NCI-H345 (cell line): Measurements from ENCODE around the gene ITPA.

ENCODE experiments used
- DNase-seq: peaks from one replicate; lab custom pipeline; 2025; lab: John Stamatoyannopoulos, UW

The ITPA gene

DNA sequence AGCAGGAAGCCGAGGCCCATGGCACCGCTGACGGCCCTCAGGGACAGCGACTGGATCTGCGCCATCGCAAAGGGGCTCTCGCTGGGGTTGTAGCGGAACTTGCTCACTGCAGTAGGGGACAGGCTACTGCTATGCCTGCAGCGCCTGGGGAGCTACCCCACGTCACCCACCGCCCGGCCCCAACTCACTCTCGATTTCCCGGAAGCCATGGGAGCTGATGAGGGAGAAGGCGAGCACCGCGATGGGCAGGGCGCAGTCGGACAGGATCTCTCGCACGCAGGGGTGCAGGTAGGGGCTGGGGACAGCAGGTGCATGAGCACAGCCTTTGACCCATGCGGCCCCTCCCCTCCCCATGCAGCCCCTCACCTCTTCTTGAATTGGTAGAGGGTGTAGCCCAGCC lies 19.9 kb downstream of the ITPA start:
- DNase-seq, result no peak

DNA sequence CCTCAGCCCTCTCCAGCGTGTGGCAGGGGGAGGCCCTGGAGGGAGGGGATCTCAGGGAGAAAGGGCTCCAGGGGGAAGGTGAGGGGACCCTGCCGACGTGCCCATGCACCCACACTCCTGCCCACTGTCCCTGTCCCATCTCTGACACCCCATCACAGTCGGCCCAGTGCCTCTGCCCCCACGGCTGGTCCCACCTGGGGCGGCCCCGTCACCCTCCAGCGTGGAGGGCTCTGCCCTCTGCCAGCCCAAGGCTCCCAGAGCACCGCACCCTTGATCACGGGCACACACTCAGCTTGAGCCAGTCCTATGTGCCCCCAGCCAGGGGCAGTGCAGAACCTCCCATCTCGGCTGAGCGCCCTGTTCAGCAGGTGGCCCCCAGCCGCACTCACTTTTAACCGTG lies 20.5 kb downstream of the ITPA start:
- DNase-seq, result no peak

DNA sequence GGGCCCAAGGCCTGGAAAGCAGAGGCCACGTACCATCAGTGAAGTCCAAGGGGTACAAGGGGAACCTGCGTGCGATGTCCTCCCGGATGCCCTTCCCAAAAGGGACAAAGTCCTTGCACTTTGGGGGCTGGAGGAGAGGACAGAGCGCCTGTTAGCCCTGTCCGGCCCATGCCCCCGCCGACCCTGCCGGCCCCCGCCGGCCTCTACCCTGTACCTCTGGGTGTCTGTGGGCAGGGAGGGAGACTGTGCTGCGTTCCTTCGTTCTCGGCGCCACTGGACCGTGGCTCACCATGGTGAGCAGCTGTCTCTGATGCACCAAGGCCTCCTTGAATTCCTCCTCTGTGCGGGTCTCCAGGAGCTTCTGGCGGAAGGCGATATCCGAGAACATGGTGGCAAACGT lies 21.8 kb downstream of the ITPA start:
- no peak for DNase-seq

DNA sequence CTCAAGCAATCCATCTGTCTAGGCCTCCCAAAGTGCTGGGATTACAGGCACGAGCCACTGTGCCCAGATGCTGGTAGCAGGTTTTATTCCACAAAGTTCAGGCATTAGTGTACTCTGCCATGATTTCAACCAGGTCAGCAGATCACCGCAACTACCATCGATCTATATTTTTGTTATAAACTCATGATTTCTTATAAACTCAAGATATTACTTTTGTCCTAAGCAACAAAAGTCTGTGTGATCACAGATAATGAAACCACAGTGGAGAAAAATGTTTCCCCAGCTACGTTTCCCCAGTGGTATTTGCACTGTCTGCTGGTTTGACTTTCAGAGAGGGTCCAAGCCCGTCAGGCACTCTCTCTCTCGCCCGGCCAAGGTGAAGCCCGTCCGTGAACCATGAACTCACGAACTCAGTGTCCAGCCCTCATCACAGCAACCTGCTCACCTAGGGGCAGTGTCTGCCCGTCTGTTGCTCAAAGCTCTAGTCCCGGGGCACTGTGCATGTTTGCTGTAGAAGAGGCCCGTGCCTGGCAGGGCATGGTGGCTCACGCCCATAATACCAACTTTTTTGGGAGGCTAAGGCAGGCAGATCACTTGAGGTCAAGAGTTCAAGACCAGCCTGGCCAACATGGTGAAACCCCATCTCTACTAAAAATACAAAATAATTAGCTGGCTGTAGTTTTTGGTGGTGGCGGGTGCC lies 22.7 kb downstream of the ITPA start:
- no peak for DNase-seq

GRCh38 chr20:3233131-3233990 lies 24.1 kb downstream of the ITPA start:
- DNase-seq, result no peak

DNA sequence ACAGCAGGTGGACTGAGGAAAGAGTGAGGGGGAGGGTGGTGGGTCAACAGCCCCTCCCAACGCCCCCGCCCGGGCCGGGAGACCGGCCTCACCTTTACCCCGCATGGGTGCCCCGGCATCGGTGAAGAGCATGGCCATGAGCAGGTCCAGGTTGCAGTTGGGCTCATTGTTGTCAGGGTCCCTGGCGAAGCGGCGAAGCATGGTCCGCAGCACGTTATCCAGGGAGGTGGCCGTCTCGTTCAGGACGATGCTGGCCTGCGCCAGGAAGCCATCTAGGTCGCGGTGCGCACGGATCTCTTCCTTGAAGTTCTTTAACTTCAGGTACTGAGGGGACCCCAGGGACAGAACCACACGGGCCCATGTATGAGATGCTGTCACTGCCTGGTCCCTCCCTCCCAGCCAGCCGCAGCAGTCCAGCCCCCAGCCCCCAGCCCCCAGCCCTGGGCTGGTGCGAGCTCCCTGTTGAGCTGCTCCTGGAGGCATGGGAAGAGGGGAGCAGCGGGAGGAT lies 24.7 kb downstream of the ITPA start:
- DNase-seq, result no peak

DNA sequence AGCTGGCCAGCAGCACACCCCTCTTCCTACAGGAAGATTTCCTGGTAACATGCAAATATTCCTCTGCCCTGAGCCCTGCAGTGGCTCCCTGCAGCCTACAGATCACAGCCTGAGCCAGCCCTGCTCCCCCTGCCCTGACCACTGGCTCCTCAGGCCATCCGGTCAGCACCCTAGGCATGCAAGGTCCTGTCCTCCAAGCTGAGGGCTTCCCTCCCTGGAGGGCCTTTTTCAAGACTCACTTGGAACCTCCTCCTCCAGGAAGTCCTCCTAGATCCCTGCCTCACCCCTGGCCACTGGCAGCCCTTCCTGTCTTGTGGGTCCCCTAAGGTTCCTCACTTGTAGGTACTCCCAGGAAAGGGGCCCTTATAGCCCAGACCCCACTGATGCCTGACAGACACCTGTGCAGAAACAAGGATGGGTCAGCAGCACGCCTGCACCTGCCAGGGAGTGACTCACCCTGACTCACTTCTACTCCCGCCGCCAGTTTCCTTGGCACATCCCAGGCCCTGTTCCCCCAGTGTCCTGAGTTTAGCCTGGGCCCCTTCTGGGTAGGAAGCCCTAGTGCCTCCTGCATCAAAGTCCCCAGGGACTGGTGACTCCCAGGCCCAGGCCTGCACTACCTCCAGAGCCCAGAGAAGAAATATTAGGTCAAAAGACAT lies 26.5 kb downstream of the ITPA start:
- DNase-seq, result no peak

DNA sequence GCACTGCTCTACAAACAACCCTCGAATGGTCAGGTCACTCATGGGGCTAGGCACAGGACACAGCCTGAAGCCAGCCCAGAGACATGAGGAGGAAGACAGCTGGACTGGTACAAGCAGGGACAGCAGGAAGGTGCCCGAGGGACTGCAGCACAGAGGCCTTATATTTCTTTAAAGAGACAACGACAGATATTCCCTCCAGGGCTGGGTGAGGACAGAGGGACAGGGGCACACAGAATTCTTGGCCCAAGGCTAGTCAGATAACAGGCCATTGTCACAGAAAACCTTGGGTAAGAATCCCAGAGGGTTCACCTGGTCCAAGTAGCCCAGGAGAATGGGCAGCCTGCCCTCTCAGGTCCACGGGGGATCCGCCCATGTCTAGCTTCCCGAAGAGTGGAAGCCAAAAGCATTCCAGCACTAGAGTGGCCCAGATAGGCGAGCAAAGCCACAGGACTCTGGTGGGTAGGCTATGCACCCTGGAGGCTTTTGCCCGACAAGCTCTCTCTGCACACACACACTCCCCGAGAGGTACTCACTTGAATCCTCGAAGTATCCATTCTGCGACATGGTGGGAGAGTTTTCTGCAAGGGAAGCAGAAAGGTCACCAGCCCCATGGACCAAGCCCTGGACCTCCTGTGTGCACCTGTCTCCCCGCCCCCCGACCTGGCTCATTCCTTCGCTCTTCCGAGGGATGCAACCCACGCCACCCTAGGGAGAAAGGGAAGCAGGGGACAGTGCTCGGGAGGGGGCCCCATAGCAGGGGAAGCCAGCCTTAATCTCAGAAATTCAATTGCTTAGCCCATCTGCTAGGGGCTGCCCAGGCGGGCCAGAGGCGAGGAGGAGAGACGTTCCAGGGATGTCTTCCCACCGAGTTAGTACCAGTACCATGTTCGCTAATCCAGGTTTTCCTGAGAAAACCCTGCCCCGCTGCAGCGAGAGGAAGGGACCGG lies 28.0 kb downstream of the ITPA start:
- DNase-seq, result no peak

DNA sequence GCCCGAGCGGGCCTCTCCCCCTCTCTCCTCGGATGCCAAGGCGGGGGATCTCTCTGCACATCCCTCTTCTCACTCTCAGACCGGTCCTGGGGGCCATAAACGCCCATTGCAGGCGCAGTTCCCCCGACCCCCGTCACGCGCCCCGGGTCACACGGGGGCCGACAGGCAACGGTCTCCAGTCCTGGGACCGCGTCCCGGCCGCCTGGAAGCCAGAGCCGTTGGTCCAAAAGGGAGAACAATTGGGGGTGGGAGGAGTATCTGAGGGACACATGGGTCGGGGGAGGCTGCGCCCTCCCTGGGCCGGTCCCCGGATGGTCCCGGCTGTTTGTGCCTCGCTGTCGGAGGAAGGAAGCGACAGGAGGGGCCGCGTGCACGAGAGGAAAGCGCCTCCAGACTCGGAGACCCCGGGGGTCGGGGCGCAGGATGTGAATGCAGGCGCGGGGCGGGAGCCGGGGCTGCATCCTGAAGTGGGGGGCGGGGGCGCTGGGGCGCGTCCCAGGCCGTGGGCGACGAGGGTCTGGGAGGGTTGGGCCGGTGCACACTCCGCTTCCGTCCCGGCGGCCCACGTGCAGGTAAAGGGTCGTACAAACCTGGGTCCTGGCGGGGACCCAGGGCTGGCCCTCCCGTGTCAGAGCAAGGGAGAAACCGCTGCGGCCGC lies 28.8 kb downstream of the ITPA start:
- no peak for DNase-seq

- peak; percentile 44 for DNase-seq
Measured at GRCh38 chr20:3238616-3239025, 29.3 kb downstream of the ITPA start.

- DNase-seq, result peak; percentile 71
Measured at GRCh38 chr20:3239026-3239866, 29.9 kb downstream of the ITPA start, which contains the start of gene SLC4A11. Gene SLC4A11, minus strand, starts transcription at chr20:3239190. Its CDS starts 53 bp downstream, at chr20:3239137.

GRCh38 chr20:3239867-3240775 lies 30.8 kb downstream of the ITPA start:
- no peak for DNase-seq

DNA sequence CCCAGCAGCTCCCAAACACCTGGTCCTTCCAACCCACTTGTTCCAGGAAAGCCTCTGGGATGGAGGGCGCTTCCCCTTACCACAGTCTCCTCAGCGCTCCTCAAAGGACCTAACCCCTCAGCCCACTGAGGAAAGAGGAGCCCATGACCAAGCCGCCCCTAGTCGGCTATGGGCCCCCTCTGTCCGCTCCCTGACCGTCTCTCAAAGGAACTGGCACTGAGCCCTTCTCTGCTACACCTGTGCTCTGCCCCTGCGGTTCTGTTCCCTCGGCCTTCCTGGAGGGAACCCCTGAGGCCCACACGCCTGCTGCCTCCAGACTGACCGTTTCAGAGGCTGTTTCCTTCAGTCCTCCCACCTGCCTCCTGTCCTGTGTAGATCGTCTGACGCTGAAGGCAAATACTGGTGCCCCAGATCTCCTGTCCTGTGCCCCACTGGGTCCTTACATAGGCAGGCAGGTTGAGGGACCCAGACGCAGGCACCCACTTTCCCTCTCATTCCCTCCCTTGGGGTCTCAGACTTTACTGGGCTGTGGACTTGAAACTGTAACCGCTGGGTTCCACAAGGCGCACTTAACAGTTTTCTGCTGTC lies 31.6 kb downstream of the ITPA start:
- no peak for DNase-seq

GRCh38 chr20:3242172-3242692 lies 32.9 kb downstream of the ITPA start:
- no peak for DNase-seq

DNA sequence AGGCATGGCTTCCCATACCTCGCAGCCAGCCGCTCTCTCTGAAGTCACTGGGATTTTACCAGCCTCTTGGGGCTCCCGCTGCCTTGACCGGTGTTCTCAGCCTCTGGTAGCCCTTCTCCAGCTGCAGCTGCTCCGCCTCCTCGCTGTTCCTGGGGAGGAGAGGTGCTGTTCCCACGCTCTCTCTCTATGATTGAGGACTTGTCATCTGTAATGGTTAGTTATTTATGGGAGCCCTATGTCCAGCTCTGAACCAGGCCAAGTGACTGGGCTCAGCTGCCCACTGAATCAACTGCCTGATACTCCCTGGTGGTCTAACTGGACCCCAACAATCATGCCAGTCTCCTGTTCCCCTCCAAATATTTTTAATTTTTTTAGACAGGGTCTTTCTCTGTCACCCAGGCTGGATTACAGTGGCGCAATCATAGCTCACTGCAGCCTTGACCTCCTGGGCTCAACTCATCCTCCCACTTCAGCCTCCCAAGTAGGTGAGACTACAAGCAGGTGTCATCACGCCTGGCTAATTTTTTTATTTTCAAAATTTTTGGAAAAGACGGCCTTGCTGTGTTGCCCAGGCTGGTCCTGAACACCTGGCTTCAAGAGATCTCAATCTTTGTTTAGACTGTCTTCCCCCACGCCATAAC lies 34.5 kb downstream of the ITPA start:
- DNase-seq, result no peak

DNA sequence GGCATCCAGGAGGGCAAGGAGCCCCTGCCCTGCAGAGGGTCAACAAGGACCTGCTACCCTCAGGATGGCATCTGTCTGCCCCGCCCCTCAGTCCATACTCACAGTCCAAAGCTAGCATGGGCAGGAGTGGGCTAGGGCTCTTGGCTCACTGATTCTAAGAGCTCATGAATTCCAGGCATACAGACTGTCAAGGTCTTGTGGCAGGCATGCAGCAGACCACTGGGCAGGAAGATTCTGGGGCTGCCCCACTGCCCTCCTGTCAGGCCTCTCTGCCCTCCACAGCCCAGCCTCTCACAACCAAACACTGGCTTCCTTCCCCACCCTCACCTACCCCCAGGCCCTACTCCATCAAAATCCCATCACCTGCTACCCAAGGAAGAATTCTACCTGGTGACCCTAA lies 35.3 kb downstream of the ITPA start:
- DNase-seq, result no peak

DNA sequence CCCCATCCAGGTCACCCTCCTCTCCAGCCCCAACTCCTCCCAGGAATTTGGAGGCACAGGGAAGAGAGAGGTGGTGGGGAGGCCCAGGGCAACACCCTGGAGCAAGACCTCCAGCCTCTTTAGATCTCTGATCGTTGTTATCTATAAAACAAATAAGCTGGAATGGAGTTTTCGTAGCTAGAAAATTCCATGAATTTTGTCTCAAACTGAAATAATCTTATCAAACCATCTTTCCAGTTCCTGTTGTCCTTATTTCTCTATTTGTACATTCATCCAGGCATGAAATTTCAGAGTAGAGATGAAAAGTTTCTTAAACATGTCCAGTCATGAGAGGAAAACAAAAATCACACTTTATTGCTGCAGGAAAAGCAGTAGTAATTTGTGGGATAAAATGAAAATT lies 35.9 kb downstream of the ITPA start:
- no peak for DNase-seq

GRCh38 chr20:3245711-3246110 lies 36.4 kb downstream of the ITPA start:
- DNase-seq, result no peak
